AG09309 (cell line): ENCODE data around the gene USP37.
"Not testable (repeated sequence)": the region's sequence is repeated elsewhere in the genome, so short reads cannot be mapped to it uniquely, and the experiment has no call there.

Source experiments
- DNase-seq: peaks from one replicate; pipeline ENCODE4 v3.0.0-alpha.2; 2010; ENCODE audit warnings: low read depth
- H3K4me3 ChIP-seq: 2 replicates; pipeline ENCODE4 v1.5.1; 2011; ENCODE audit warnings: mild to moderate bottlenecking, low read depth, low read length, moderate library complexity; ENCODE audit not compliant: control insufficient read depth
- CTCF ChIP-seq: IDR thresholded peaks from 2 replicates; pipeline ENCODE4 v1.5.1; 2011; ENCODE audit warnings: mild to moderate bottlenecking, low read depth, low read length, inconsistent platforms; ENCODE audit not compliant: insufficient read depth, control insufficient read depth; ENCODE audit errors: missing control alignments

USP37 gene

GRCh38 chr2:218536804-218537494 is 31.2 kb downstream of the USP37 start:
- TF ChIP-seq CTCF: no peak
- no peak overlapping the region for H3K4me3 ChIP-seq
- no peak for DNase-seq

- no peak for TF ChIP-seq CTCF
- H3K4me3 ChIP-seq: no peak overlapping the region
- DNase-seq: no peak
Measured at GRCh38 chr2:218529990-218530389, 38.2 kb downstream of the USP37 start.

- not testable (repeated sequence) for H3K4me3 ChIP-seq, DNase-seq
Measured at GRCh38 chr2:218528409-218528808, 39.7 kb downstream of the USP37 start.

- no peak overlapping the region for H3K4me3 ChIP-seq
- TF ChIP-seq CTCF: no peak
- DNase-seq: no peak
Measured at GRCh38 chr2:218523651-218524050, 44.5 kb downstream of the USP37 start.

- no peak for TF ChIP-seq CTCF
- no peak overlapping the region for H3K4me3 ChIP-seq
- no peak for DNase-seq
Measured at GRCh38 chr2:218518876-218519275, 49.3 kb downstream of the USP37 start.

GRCh38 chr2:218517434-218518206 is 50.5 kb downstream of the USP37 start:
- TF ChIP-seq CTCF: no peak
- DNase-seq: peak; percentile 11
- no peak overlapping the region for H3K4me3 ChIP-seq

GRCh38 chr2:218516614-218517013 is 51.5 kb downstream of the USP37 start:
- TF ChIP-seq CTCF: peak; percentile 23
- no peak overlapping the region for H3K4me3 ChIP-seq
- no peak for DNase-seq
